Natural killer cell (primary cell): ENCODE measurements around the gene CACNA1C. TPM values are rescaled to one million over a fixed set of nuclear protein-coding genes. Genes with fewer than 3 reads are reported as not detected.

Experiments used
- ATAC-seq, 3 donors: fragments of 150-1000 bp in 2 of 3; fragments of 200-7000 bp in 1 of 3; cut with Tn5 transposase; 1 replicate in 1 of 3; 2 replicates in 2 of 3; pipeline ENCODE4 v1.10.0; 2021; ENCODE audit warnings: mild to moderate bottlenecking in 2 of 3, moderate library complexity in 2 of 3
- DNase-seq, 2 donors: peaks; one replicate each; pipeline versions ENCODE4 v3.0.0 to v3.0.0-alpha.2; 2013 to 2021; ENCODE audit warnings: mixed read lengths in 1 of 2
- H3K27ac ChIP-seq: one replicate; pipeline ENCODE4 v1.5.1; 2013; ENCODE audit warnings: mild to moderate bottlenecking, low read length
- H3K27me3 ChIP-seq: one replicate; pipeline ENCODE4 v1.6.1; 2013; ENCODE audit warnings: low read length; ENCODE audit not compliant: control insufficient read depth, insufficient read depth
- H3K36me3 ChIP-seq: one replicate; pipeline ENCODE4 v1.6.1; 2013; ENCODE audit warnings: low read length; ENCODE audit not compliant: control insufficient read depth, insufficient read depth
- H3K4me1 ChIP-seq: one replicate; pipeline ENCODE4 v1.6.1; 2013; ENCODE audit warnings: low read length; ENCODE audit not compliant: control insufficient read depth, insufficient read depth
- H3K4me3 ChIP-seq: one replicate; pipeline ENCODE4 v1.5.1; 2013; ENCODE audit warnings: low read length
- H3K9me3 ChIP-seq: one replicate; pipeline ENCODE4 v1.6.1; 2013; ENCODE audit warnings: low read length; ENCODE audit not compliant: control insufficient read depth, insufficient read depth
- H3K27ac Mint-ChIP-seq, 2 donors: one replicate each; pipeline ENCODE4 v1.8.0; 2022; ENCODE audit warnings: mild to moderate bottlenecking in 2 of 2, mixed read lengths in 2 of 2, moderate library complexity in 1 of 2
- H3K27me3 Mint-ChIP-seq, 2 donors: one replicate each; pipeline ENCODE4 v1.8.0; 2022; ENCODE audit warnings: low read depth in 2 of 2, mixed read lengths in 2 of 2
- H3K36me3 Mint-ChIP-seq: one replicate; pipeline ENCODE4 v1.8.0; 2022; ENCODE audit warnings: mixed read lengths
- H3K4me1 Mint-ChIP-seq, 2 donors: one replicate each; pipeline ENCODE4 v1.8.0; 2022; ENCODE audit warnings: mixed read lengths in 2 of 2
- H3K4me3 Mint-ChIP-seq: one replicate; pipeline ENCODE4 v1.8.0; 2022; ENCODE audit warnings: mild to moderate bottlenecking, moderate library complexity, mixed read lengths
- H3K9me3 Mint-ChIP-seq, 2 donors: one replicate each; pipeline ENCODE4 v1.8.0; 2022; ENCODE audit warnings: mixed read lengths in 2 of 2
- CTCF ChIP-seq: fragments of 200-600 bp; IDR thresholded peaks from one replicate; pipeline ENCODE4 v1.8.0; 2022; ENCODE audit warnings: antibody characterized with exemption
- WGBS: methylation state at CpG from one replicate; pipeline ENCODE4 v1.1.7; 2013; ENCODE audit warnings: missing lambda C conversion rate; ENCODE audit not compliant: insufficient coverage; 5-methylcytosine and 5-hydroxymethylcytosine counted together
- intact Hi-C: fragments of 100-400 bp; cut with micrococcal nuclease; formaldehyde crosslinking; loops from one replicate; pipeline ENCODE4 v1.14.2; 2022
- total RNA-seq, 4 donors: library from RNA; stranded (reverse); fragments of 120-200 nt in 1 of 4; gene quantifications; one replicate each; pipeline versions ENCODE4 v1.2.3 to v1.2.4, GENCODE V29; 2013 to 2022

The CACNA1C gene
- total RNA-seq, 3 donors from 2014 or later (not counting 1 experiment from before 2014, with no cell fraction given) = 0.07 to 0.35 (median 0.08) TPM

DNA sequence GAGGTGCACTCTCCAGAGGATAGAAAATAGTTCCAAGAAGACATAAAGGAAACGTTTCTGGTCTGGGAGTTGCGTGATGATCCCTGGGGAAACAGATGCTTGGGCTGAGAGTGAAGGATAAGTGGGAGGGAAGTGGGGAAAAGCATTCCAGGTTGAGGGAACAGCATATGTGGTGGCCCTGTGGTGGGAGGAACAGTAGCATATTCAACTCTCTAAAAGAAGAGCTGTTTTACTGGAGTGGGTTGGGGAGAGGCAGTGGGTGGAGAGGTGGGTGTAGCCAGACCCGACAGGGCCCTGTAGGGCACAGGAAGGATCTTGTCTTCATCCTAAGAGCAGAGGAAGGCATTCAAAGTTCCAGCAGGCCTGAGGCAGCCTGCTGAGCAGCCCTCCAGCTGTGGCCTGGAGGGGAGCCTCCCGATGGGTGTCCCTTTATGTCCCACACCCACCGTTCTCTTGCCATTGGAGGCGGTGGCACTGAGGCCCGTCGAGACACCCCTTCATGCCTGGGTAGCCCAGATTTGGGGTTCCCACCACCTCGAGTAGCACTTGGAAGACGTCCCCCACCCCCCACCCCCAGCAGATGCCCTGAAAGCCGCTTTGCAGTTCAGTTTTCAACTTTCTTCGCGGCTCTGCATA is 431.5 kb downstream of the CACNA1C start:
- H3K4me3 ChIP-seq = no peak overlapping the region
- TF ChIP-seq CTCF = no peak
- no peaks in the 10 kb centered on the region for H3K36me3 Mint-ChIP-seq
- H3K27me3 Mint-ChIP-seq = peaks cover 7 to 11% of the 10 kb centered on the region in 2 donors
- no peak overlapping the region for H3K27ac Mint-ChIP-seq
- no peaks in the 10 kb centered on the region for H3K4me1 ChIP-seq
- H3K27me3 ChIP-seq = no peaks in the 10 kb centered on the region
- H3K36me3 ChIP-seq = no peaks in the 10 kb centered on the region
- no peaks in the 10 kb centered on the region for H3K9me3 ChIP-seq
- 87% methylated on average over 13 of the region's 13 CpGs for WGBS
- H3K4me1 Mint-ChIP-seq = no peaks in the 10 kb centered on the region
- H3K9me3 Mint-ChIP-seq = no peaks in the 10 kb centered on the region
- intact Hi-C loops = no loop called here
- no peak overlapping the region for H3K27ac ChIP-seq
- H3K4me3 Mint-ChIP-seq = no peak overlapping the region
- ATAC-seq = no peak
- no peak for DNase-seq

GRCh38 chr12:2485681-2486080 is 432.9 kb downstream of the CACNA1C start:
- H3K4me1 ChIP-seq = no peaks in the 10 kb centered on the region
- intact Hi-C loops = no loop called here
- Mint-ChIP-seq H3K27me3 (peaks cover 7 to 11% of the 10 kb centered on the region in 2 donors), H3K4me1 (no peaks in the 10 kb centered on the region), H3K4me3 (no peak overlapping the region), H3K27ac (no peak overlapping the region), H3K36me3 (no peaks in the 10 kb centered on the region), H3K9me3 (no peaks in the 10 kb centered on the region)
- H3K27ac ChIP-seq = no peak overlapping the region
- H3K4me3 ChIP-seq = no peak overlapping the region
- WGBS = 83% methylated on average over 7 of the region's 7 CpGs
- no peaks in the 10 kb centered on the region for H3K36me3 ChIP-seq
- ATAC-seq (no peak), DNase-seq (no peak)
- TF ChIP-seq CTCF = no peak
- H3K27me3 ChIP-seq = no peaks in the 10 kb centered on the region
- H3K9me3 ChIP-seq = no peaks in the 10 kb centered on the region

DNA sequence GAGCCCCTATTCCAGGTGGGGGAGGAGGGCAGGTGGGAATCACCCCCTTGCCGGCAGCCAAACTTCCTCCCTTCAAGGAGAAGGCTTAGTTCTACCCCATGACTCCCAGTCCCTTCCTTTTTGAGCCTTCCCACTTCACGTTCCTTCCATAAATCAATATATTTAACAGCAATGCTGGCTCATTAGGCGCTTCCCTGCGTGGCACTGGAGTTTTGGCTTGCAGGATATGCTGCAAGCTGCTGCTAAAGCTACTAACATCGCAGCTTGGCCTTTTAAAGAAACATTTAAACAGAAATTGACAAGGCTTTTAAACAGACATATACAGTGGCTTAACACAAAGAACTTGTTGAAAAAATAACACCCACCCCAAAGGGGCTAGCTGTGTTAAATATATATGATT is 434.0 kb downstream of the CACNA1C start:
- Mint-ChIP-seq H3K27ac (no peak overlapping the region), H3K4me1 (no peaks in the 10 kb centered on the region), H3K36me3 (no peaks in the 10 kb centered on the region), H3K27me3 (peaks cover 6 to 7% of the 10 kb centered on the region in 2 donors), H3K9me3 (no peaks in the 10 kb centered on the region), H3K4me3 (no peak overlapping the region)
- H3K27me3 ChIP-seq = no peaks in the 10 kb centered on the region
- DNase-seq (no peak), ATAC-seq (no peak)
- no peak for TF ChIP-seq CTCF
- 71% methylated on average over 5 of the region's 5 CpGs for WGBS
- no peaks in the 10 kb centered on the region for H3K36me3 ChIP-seq
- H3K4me1 ChIP-seq = no peaks in the 10 kb centered on the region
- no peaks in the 10 kb centered on the region for H3K9me3 ChIP-seq
- H3K4me3 ChIP-seq = no peak overlapping the region
- no peak overlapping the region for H3K27ac ChIP-seq
- intact Hi-C loops = no loop called here

GRCh38 chr12:2487278-2487677 is 434.5 kb downstream of the CACNA1C start:
- no peak for ATAC-seq
- peaks cover 5 to 7% of the 10 kb centered on the region in 2 donors for H3K27me3 Mint-ChIP-seq
- no peak overlapping the region for H3K4me3 Mint-ChIP-seq
- H3K9me3 ChIP-seq = no peaks in the 10 kb centered on the region
- 76% methylated on average over 2 of the region's 5 CpGs for WGBS
- DNase-seq = no peak
- no peak overlapping the region for H3K27ac ChIP-seq
- TF ChIP-seq CTCF = no peak
- intact Hi-C loops = no loop called here
- H3K27ac Mint-ChIP-seq = no peak overlapping the region
- H3K4me1 Mint-ChIP-seq = no peaks in the 10 kb centered on the region
- no peak overlapping the region for H3K4me3 ChIP-seq
- no peaks in the 10 kb centered on the region for H3K36me3 ChIP-seq
- no peaks in the 10 kb centered on the region for H3K27me3 ChIP-seq
- H3K36me3 Mint-ChIP-seq = no peaks in the 10 kb centered on the region
- no peaks in the 10 kb centered on the region for H3K4me1 ChIP-seq
- H3K9me3 Mint-ChIP-seq = no peaks in the 10 kb centered on the region
